IPS-18a (cell line): Measurements from ENCODE around the gene PDZD4.

ENCODE experiments used
- H3K27ac ChIP-seq: one replicate; pipeline ENCODE4 v1.5.1; 2013; ENCODE audit warnings: low read length
- H3K27me3 ChIP-seq: one replicate; pipeline ENCODE4 v1.6.1; 2013; ENCODE audit warnings: mild to moderate bottlenecking, low read length; ENCODE audit not compliant: control insufficient read depth, insufficient read depth
- H3K36me3 ChIP-seq: one replicate; pipeline ENCODE4 v1.6.1; 2013; ENCODE audit warnings: low read depth, low read length; ENCODE audit not compliant: control insufficient read depth
- H3K4me1 ChIP-seq: one replicate; pipeline ENCODE4 v1.6.1; 2013; ENCODE audit warnings: low read depth, low read length; ENCODE audit not compliant: control insufficient read depth
- H3K4me3 ChIP-seq: one replicate; pipeline ENCODE4 v1.5.1; 2013; ENCODE audit warnings: low read length
- H3K9ac ChIP-seq: one replicate; pipeline ENCODE4 v1.6.1; 2013; ENCODE audit warnings: mild to moderate bottlenecking, low read length, moderate library complexity
- H3K9me3 ChIP-seq: one replicate; pipeline ENCODE4 v1.6.1; 2013; ENCODE audit warnings: low read depth, low read length; ENCODE audit not compliant: control insufficient read depth

Gene PDZD4

GRCh38 chrX:153770601-153771414 lies 59.5 kb downstream of the PDZD4 start:
- no peaks in the 10 kb centered on the region for H3K27me3 ChIP-seq
- H3K4me1 ChIP-seq = no peaks in the 10 kb centered on the region
- no peaks in the 10 kb centered on the region for H3K9me3 ChIP-seq
- no peaks in the 10 kb centered on the region for H3K36me3 ChIP-seq
- H3K4me3 ChIP-seq = no peak overlapping the region
- no peak overlapping the region for H3K27ac ChIP-seq
- H3K9ac ChIP-seq = no peak overlapping the region

- Histone ChIP-seq H3K36me3 (no peaks in the 10 kb centered on the region), H3K4me3 (no peak overlapping the region), H3K27me3 (no peaks in the 10 kb centered on the region), H3K9ac (no peak overlapping the region), H3K4me1 (no peaks in the 10 kb centered on the region), H3K9me3 (no peaks in the 10 kb centered on the region), H3K27ac (no peak overlapping the region)
These were observed 60.3 kb downstream of the PDZD4 start for GRCh38 chrX:153769865-153770600.

GRCh38 chrX:153769158-153769864 lies 61.0 kb downstream of the PDZD4 start:
- no peaks in the 10 kb centered on the region for H3K27me3 ChIP-seq
- H3K4me3 ChIP-seq = no peak overlapping the region
- no peaks in the 10 kb centered on the region for H3K36me3 ChIP-seq
- no peaks in the 10 kb centered on the region for H3K4me1 ChIP-seq
- H3K27ac ChIP-seq = no peak overlapping the region
- H3K9me3 ChIP-seq = no peaks in the 10 kb centered on the region
- H3K9ac ChIP-seq = no peak overlapping the region

- Histone ChIP-seq H3K9ac (no peak overlapping the region), H3K4me1 (no peaks in the 10 kb centered on the region), H3K27me3 (no peaks in the 10 kb centered on the region), H3K4me3 (no peak overlapping the region), H3K36me3 (no peaks in the 10 kb centered on the region), H3K27ac (no peak overlapping the region), H3K9me3 (no peaks in the 10 kb centered on the region)
These were observed 61.8 kb downstream of the PDZD4 start for GRCh38 chrX:153768311-153769157.

GRCh38 chrX:153767674-153768055 lies 62.7 kb downstream of the PDZD4 start:
- Histone ChIP-seq H3K4me1 (no peaks in the 10 kb centered on the region), H3K9me3 (no peaks in the 10 kb centered on the region), H3K27ac (no peak overlapping the region), H3K27me3 (no peaks in the 10 kb centered on the region), H3K36me3 (no peaks in the 10 kb centered on the region), H3K9ac (no peak overlapping the region), H3K4me3 (no peak overlapping the region)

- H3K9ac ChIP-seq = no peak overlapping the region
- H3K27ac ChIP-seq = no peak overlapping the region
- no peaks in the 10 kb centered on the region for H3K36me3 ChIP-seq
- H3K4me3 ChIP-seq = no peak overlapping the region
- H3K4me1 ChIP-seq = no peaks in the 10 kb centered on the region
- no peaks in the 10 kb centered on the region for H3K9me3 ChIP-seq
- no peaks in the 10 kb centered on the region for H3K27me3 ChIP-seq
These were observed 63.3 kb downstream of the PDZD4 start for GRCh38 chrX:153766871-153767673.

- no peaks in the 10 kb centered on the region for H3K9me3 ChIP-seq
- H3K27me3 ChIP-seq = no peaks in the 10 kb centered on the region
- no peak overlapping the region for H3K27ac ChIP-seq
- H3K4me1 ChIP-seq = no peaks in the 10 kb centered on the region
- H3K4me3 ChIP-seq = no peak overlapping the region
- H3K9ac ChIP-seq = no peak overlapping the region
- no peaks in the 10 kb centered on the region for H3K36me3 ChIP-seq
These were observed 64.1 kb downstream of the PDZD4 start for GRCh38 chrX:153766098-153766817.

- H3K4me3 ChIP-seq = no peak overlapping the region
- H3K4me1 ChIP-seq = no peaks in the 10 kb centered on the region
- no peaks in the 10 kb centered on the region for H3K27me3 ChIP-seq
- no peak overlapping the region for H3K27ac ChIP-seq
- no peak overlapping the region for H3K9ac ChIP-seq
- no peaks in the 10 kb centered on the region for H3K36me3 ChIP-seq
- no peaks in the 10 kb centered on the region for H3K9me3 ChIP-seq
These were observed 64.9 kb downstream of the PDZD4 start for GRCh38 chrX:153765138-153766079.

GRCh38 chrX:153764786-153765137 lies 65.6 kb downstream of the PDZD4 start:
- no peaks in the 10 kb centered on the region for H3K36me3 ChIP-seq
- no peaks in the 10 kb centered on the region for H3K9me3 ChIP-seq
- no peak overlapping the region for H3K27ac ChIP-seq
- H3K9ac ChIP-seq = no peak overlapping the region
- H3K4me1 ChIP-seq = no peaks in the 10 kb centered on the region
- H3K27me3 ChIP-seq = no peaks in the 10 kb centered on the region
- no peak overlapping the region for H3K4me3 ChIP-seq
